ENCODE measurements around the gene BRICD5. TPM values are rescaled to one million over a fixed set of nuclear protein-coding genes. Genes with fewer than 3 reads are reported as not detected.

The BRICD5 gene
- total and polyA plus RNA-seq, 3 experiments from 2014 or later = 0.14 to 10.9 (median 8.4) TPM

DNA sequence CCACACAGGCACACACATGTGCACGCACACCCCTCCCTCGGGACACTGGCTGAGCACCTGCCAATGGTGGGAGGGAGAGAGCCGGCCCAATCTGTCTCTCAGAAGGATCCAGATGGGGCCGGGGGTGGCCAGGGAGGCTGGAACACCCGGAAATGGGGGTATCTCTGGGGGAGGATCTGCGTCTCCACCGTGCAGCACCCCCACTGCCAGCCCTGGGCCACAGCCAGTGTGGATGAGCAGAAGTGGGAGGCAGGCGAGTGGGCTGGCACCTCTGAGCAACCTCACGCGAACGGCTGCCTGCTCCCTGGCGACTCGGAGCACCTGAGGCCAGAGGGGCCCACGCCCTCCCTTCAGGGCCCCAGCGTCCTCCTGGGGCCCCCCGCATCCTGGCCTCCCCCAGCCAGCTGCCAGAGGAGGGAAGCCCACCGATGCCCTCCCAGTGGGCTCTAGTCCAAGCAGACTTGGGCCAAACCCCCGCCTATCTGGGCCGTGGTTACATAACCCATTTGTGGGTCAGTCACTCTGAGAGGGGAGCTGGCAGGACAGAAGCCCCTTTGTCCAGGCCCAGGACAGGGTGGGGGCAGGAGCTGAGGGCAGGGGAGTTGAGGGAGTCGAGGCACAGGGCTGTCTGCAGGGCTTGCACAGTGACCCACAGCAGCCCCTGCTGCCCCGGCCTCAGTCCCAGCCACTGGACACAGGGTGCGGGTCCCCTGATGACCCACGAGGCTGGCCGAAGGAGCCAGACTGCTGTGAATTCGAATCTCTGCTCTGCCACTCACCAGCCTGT lies 19.8 kb downstream of the BRICD5 start:
- no peak overlapping the region for H3K4me3 Mint-ChIP-seq
- POLR2A ChIA-PET = no interaction called here
- H3K36me3 ChIP-seq (ENCODE audit: insufficient read depth, low read length) = no peaks in the 10 kb centered on the region
- no peaks in the 10 kb centered on the region for H3K36me3 Mint-ChIP-seq
- H3K4me1 ChIP-seq (ENCODE audit: insufficient read depth, low read length) = peaks cover 9% of the 10 kb centered on the region
- no peaks in the 10 kb centered on the region for H3K9me3 Mint-ChIP-seq
- CTCF ChIA-PET = no interaction called here
- H3K27me3 ChIP-seq (ENCODE audit: insufficient read depth, low read length, poor library complexity, severe bottlenecking) = peaks cover 15% of the 10 kb centered on the region
- H3K27ac Mint-ChIP-seq = no peak overlapping the region
- peaks cover 6 to 10% of the 10 kb centered on the region in 2 donors for H3K27me3 Mint-ChIP-seq
- H3K27ac ChIP-seq (ENCODE audit: low read depth, low read length) = no peak overlapping the region
- no peaks in the 10 kb centered on the region for H3K9me3 ChIP-seq (ENCODE audit: low read length)
- no peak for DNase-seq
- H3K4me3 ChIP-seq (ENCODE audit: low read length) = no peak overlapping the region
- H3K4me1 Mint-ChIP-seq = peaks cover 0 to 13% (median 4%) of the 10 kb centered on the region in 3 donors

- Histone ChIP-seq H3K4me3 (ENCODE audit: low read length) (no peak overlapping the region), H3K36me3 (ENCODE audit: insufficient read depth, low read length) (no peaks in the 10 kb centered on the region), H3K4me1 (ENCODE audit: insufficient read depth, low read length) (peaks cover 4% of the 10 kb centered on the region), H3K27ac (ENCODE audit: low read depth, low read length) (no peak overlapping the region), H3K9me3 (ENCODE audit: low read length) (no peaks in the 10 kb centered on the region), H3K27me3 (ENCODE audit: insufficient read depth, low read length, poor library complexity, severe bottlenecking) (peaks cover 8% of the 10 kb centered on the region)
- Mint-ChIP-seq H3K27ac (no peak overlapping the region), H3K4me3 (no peak overlapping the region), H3K4me1 (peaks cover 0 to 5% (median 4%) of the 10 kb centered on the region in 3 donors), H3K9me3 (no peaks in the 10 kb centered on the region), H3K27me3 (peaks cover 6 to 10% of the 10 kb centered on the region in 2 donors), H3K36me3 (no peaks in the 10 kb centered on the region)
- DNase-seq = no peak
- CTCF ChIA-PET = no interaction called here
- POLR2A ChIA-PET = no interaction called here
These were observed 20.5 kb downstream of the BRICD5 start for GRCh38 chr16:2190002-2190658.

GRCh38 chr16:2189252-2189893 lies 21.3 kb downstream of the BRICD5 start:
- no peak for DNase-seq
- Mint-ChIP-seq H3K27me3 (peaks cover 0 to 4% of the 10 kb centered on the region in 2 donors), H3K27ac (no peak overlapping the region), H3K9me3 (no peaks in the 10 kb centered on the region), H3K4me1 (no peaks in the 10 kb centered on the region), H3K36me3 (peaks cover 0 to under 1% (median 0%) of the 10 kb centered on the region in 3 donors), H3K4me3 (no peak overlapping the region)
- ChIA-PET CTCF (no interaction called here), POLR2A (no interaction called here)
- Histone ChIP-seq H3K27ac (ENCODE audit: low read depth, low read length) (no peak overlapping the region), H3K4me1 (ENCODE audit: insufficient read depth, low read length) (no peaks in the 10 kb centered on the region), H3K9me3 (ENCODE audit: low read length) (no peaks in the 10 kb centered on the region), H3K27me3 (ENCODE audit: insufficient read depth, low read length, poor library complexity, severe bottlenecking) (peaks cover under 1% of the 10 kb centered on the region), H3K4me3 (ENCODE audit: low read length) (no peak overlapping the region), H3K36me3 (ENCODE audit: insufficient read depth, low read length) (no peaks in the 10 kb centered on the region)

DNA sequence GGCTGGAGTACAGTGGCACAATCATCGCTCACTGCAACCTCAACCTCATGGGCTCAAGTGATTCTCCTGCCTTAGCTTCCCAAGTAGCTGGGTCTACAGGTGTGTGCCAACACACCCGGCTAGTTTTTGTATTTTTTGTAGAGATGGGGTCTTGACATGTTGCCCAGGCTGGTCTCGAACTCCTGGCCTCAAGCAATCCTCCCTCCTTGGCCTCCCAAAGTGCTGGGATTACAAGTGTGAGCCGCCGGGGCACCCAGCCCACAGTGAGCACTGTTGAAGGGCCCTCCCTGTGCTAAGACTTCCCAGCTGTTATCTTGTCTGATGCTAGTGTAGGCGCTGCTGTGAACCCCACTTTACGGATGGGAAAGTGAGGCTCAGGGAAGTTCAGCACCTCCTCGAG lies 22.3 kb downstream of the BRICD5 start:
- H3K27me3 Mint-ChIP-seq = peaks cover 0 to 1% of the 10 kb centered on the region in 2 donors
- H3K27ac Mint-ChIP-seq = no peak overlapping the region
- no peaks in the 10 kb centered on the region for H3K36me3 ChIP-seq (ENCODE audit: insufficient read depth, low read length)
- H3K9me3 Mint-ChIP-seq = no peaks in the 10 kb centered on the region
- H3K27me3 ChIP-seq (ENCODE audit: insufficient read depth, low read length, poor library complexity, severe bottlenecking) = no peaks in the 10 kb centered on the region
- no peak overlapping the region for H3K4me3 ChIP-seq (ENCODE audit: low read length)
- no peak overlapping the region for H3K27ac ChIP-seq (ENCODE audit: low read depth, low read length)
- no peaks in the 10 kb centered on the region for H3K4me1 Mint-ChIP-seq
- H3K4me1 ChIP-seq (ENCODE audit: insufficient read depth, low read length) = no peaks in the 10 kb centered on the region
- ChIA-PET CTCF (no interaction called here), POLR2A (no interaction called here)
- no peak overlapping the region for H3K4me3 Mint-ChIP-seq
- no peak for DNase-seq
- H3K36me3 Mint-ChIP-seq = peaks cover 0 to 2% (median 0%) of the 10 kb centered on the region in 3 donors
- no peaks in the 10 kb centered on the region for H3K9me3 ChIP-seq (ENCODE audit: low read length)

GRCh38 chr16:2187212-2187611 lies 23.5 kb downstream of the BRICD5 start:
- H3K27ac ChIP-seq (ENCODE audit: low read depth, low read length) = no peak overlapping the region
- H3K9me3 ChIP-seq (ENCODE audit: low read length) = no peaks in the 10 kb centered on the region
- no peaks in the 10 kb centered on the region for H3K4me1 ChIP-seq (ENCODE audit: insufficient read depth, low read length)
- DNase-seq = no peak
- ChIA-PET CTCF (interaction anchor here (1.0 kb wide), 1 partner anchor 314 kb away, joined by 3 read pairs; no protein-coding TSS in a partner anchor), POLR2A (interaction anchor here (0.6 kb wide), 2 partner anchors 13 to 1047 kb away, joined by 3 to 10 read pairs; no protein-coding TSS in a partner anchor)
- Mint-ChIP-seq H3K4me1 (peaks cover 2 to 3% (median 2%) of the 10 kb centered on the region in 3 donors), H3K27me3 (no peaks in the 10 kb centered on the region), H3K27ac (no peak overlapping the region), H3K4me3 (no peak overlapping the region), H3K36me3 (peaks cover 0 to 2% (median 0%) of the 10 kb centered on the region in 3 donors), H3K9me3 (no peaks in the 10 kb centered on the region)
- H3K4me3 ChIP-seq (ENCODE audit: low read length) = no peak overlapping the region
- no peaks in the 10 kb centered on the region for H3K27me3 ChIP-seq (ENCODE audit: insufficient read depth, low read length, poor library complexity, severe bottlenecking)
- no peaks in the 10 kb centered on the region for H3K36me3 ChIP-seq (ENCODE audit: insufficient read depth, low read length)

DNA sequence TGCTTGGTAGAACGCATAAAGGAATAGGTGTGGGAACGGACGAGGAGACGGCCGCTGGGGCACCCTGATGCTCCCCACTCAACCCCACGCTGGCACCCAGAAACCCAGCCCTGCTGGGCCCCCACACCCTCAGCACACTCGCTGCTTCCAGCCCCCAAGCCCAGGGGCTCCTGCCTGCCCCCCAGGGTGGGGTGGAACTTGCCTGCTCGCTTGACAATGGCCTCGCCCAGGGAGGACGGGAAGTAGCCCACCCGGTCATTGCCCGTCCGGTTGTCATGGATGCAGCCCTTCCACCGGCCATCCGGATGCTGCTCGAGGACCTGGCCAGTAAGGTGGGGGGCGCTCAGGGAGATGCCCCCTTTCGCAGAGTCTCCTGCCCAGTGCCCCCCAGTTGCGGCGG lies 24.2 kb downstream of the BRICD5 start:
- no peak overlapping the region for H3K27ac Mint-ChIP-seq
- Histone ChIP-seq H3K27me3 (ENCODE audit: insufficient read depth, low read length, poor library complexity, severe bottlenecking) (no peaks in the 10 kb centered on the region), H3K4me3 (ENCODE audit: low read length) (no peak overlapping the region), H3K9me3 (ENCODE audit: low read length) (no peaks in the 10 kb centered on the region), H3K27ac (ENCODE audit: low read depth, low read length) (no peak overlapping the region), H3K36me3 (ENCODE audit: insufficient read depth, low read length) (no peaks in the 10 kb centered on the region), H3K4me1 (ENCODE audit: insufficient read depth, low read length) (no peaks in the 10 kb centered on the region)
- ChIA-PET POLR2A (no interaction called here), CTCF (no interaction called here)
- no peak overlapping the region for H3K4me3 Mint-ChIP-seq
- peaks cover 3 to 9% (median 7%) of the 10 kb centered on the region in 3 donors for H3K4me1 Mint-ChIP-seq
- H3K27me3 Mint-ChIP-seq = no peaks in the 10 kb centered on the region
- peaks cover 0 to 2% (median 0%) of the 10 kb centered on the region in 3 donors for H3K36me3 Mint-ChIP-seq
- no peaks in the 10 kb centered on the region for H3K9me3 Mint-ChIP-seq
- DNase-seq = no peak

GRCh38 chr16:2186064-2186463 lies 24.6 kb downstream of the BRICD5 start:
- no peaks in the 10 kb centered on the region for H3K27me3 Mint-ChIP-seq
- CTCF ChIA-PET = no interaction called here

GRCh38 chr16:2184962-2185361 lies 25.7 kb downstream of the BRICD5 start:
- CTCF ChIA-PET = no interaction called here
- peaks cover 3 to 9% (median 7%) of the 10 kb centered on the region in 3 donors for H3K4me1 Mint-ChIP-seq
- H3K9me3 ChIP-seq (ENCODE audit: low read length) = no peaks in the 10 kb centered on the region
- no peaks in the 10 kb centered on the region for H3K36me3 ChIP-seq (ENCODE audit: insufficient read depth, low read length)
- DNase-seq = no peak
- H3K4me3 Mint-ChIP-seq = no peak overlapping the region
- POLR2A ChIA-PET = no interaction called here
- no peaks in the 10 kb centered on the region for H3K4me1 ChIP-seq (ENCODE audit: insufficient read depth, low read length)
- H3K36me3 Mint-ChIP-seq = peaks cover 0 to 2% (median 0%) of the 10 kb centered on the region in 3 donors
- H3K9me3 Mint-ChIP-seq = no peaks in the 10 kb centered on the region
- no peak overlapping the region for H3K27ac ChIP-seq (ENCODE audit: low read depth, low read length)
- no peaks in the 10 kb centered on the region for H3K27me3 Mint-ChIP-seq
- no peaks in the 10 kb centered on the region for H3K27me3 ChIP-seq (ENCODE audit: insufficient read depth, low read length, poor library complexity, severe bottlenecking)
- no peak overlapping the region for H3K4me3 ChIP-seq (ENCODE audit: low read length)
- no peak overlapping the region for H3K27ac Mint-ChIP-seq

More at GRCh38 chr16:2186064-2186463, 24.6 kb downstream of the BRICD5 start:
- no peaks in the 10 kb centered on the region for H3K36me3 ChIP-seq (ENCODE audit: insufficient read depth, low read length)
- Mint-ChIP-seq H3K27ac (no peak overlapping the region), H3K9me3 (no peaks in the 10 kb centered on the region), H3K4me3 (no peak overlapping the region), H3K36me3 (peaks cover 0 to 2% (median 0%) of the 10 kb centered on the region in 3 donors), H3K4me1 (peaks cover 3 to 9% (median 7%) of the 10 kb centered on the region in 3 donors)
- DNase-seq = no peak
- H3K4me1 ChIP-seq (ENCODE audit: insufficient read depth, low read length) = no peaks in the 10 kb centered on the region
- POLR2A ChIA-PET = no interaction called here
- H3K4me3 ChIP-seq (ENCODE audit: low read length) = no peak overlapping the region
- H3K27me3 ChIP-seq (ENCODE audit: insufficient read depth, low read length, poor library complexity, severe bottlenecking) = no peaks in the 10 kb centered on the region
- H3K27ac ChIP-seq (ENCODE audit: low read depth, low read length) = no peak overlapping the region
- H3K9me3 ChIP-seq (ENCODE audit: low read length) = no peaks in the 10 kb centered on the region

All from CD8-positive, alpha-beta memory T cell (primary cell).